Skeletal muscle tissue (tissue), 4 donors: Measurements from ENCODE around the gene ANKMY1. TPM values are rescaled to one million over a fixed set of nuclear protein-coding genes. Genes with fewer than 3 reads are reported as not detected.
"Not testable (repeated sequence)": the region's sequence is repeated elsewhere in the genome, so short reads cannot be mapped to it uniquely, and the experiment has no call there.

ENCODE experiments used
- H3K27ac ChIP-seq: one replicate; pipeline ENCODE4 v1.7.0; 2013; ENCODE audit warnings: mild to moderate bottlenecking, low read depth, low read length, inconsistent platforms
- H3K27me3 ChIP-seq, 3 donors: one replicate each; pipeline ENCODE4 v1.7.0; 2013; ENCODE audit warnings: low read length in 3 of 3; ENCODE audit not compliant: control insufficient read depth in 3 of 3, insufficient read depth in 3 of 3
- H3K36me3 ChIP-seq, 3 donors: one replicate each; pipeline ENCODE4 v1.7.0; 2013; ENCODE audit warnings: low read length in 3 of 3; ENCODE audit not compliant: control insufficient read depth in 3 of 3, insufficient read depth in 3 of 3
- H3K4me1 ChIP-seq, 3 donors: one replicate each; pipeline ENCODE4 v1.7.0; 2013; ENCODE audit warnings: low read length in 3 of 3, mild to moderate bottlenecking in 3 of 3; ENCODE audit not compliant: control insufficient read depth in 3 of 3, insufficient read depth in 3 of 3
- H3K4me3 ChIP-seq, 3 donors: one replicate each; pipeline ENCODE4 v1.7.0; 2013; ENCODE audit warnings: low read length in 3 of 3
- H3K9ac ChIP-seq, 3 donors: one replicate each; pipeline ENCODE4 v1.7.0; 2013; ENCODE audit warnings: low read length in 3 of 3, mild to moderate bottlenecking in 3 of 3, moderate library complexity in 2 of 3, low read depth in 1 of 3
- H3K9me3 ChIP-seq, 3 donors: one replicate each; pipeline ENCODE4 v1.7.0; 2013; ENCODE audit warnings: low read length in 3 of 3; ENCODE audit not compliant: control insufficient read depth in 3 of 3
- total RNA-seq: library from RNA; depleted of rRNA; stranded (reverse); fragments of >200 nt; gene quantifications from one replicate; pipeline ENCODE4 v1.2.3, GENCODE V29; 2014
- donor health status: Osteomylitis.

The ANKMY1 gene
- total RNA-seq, 1 donor from 2014 or later: 5.2 TPM

DNA sequence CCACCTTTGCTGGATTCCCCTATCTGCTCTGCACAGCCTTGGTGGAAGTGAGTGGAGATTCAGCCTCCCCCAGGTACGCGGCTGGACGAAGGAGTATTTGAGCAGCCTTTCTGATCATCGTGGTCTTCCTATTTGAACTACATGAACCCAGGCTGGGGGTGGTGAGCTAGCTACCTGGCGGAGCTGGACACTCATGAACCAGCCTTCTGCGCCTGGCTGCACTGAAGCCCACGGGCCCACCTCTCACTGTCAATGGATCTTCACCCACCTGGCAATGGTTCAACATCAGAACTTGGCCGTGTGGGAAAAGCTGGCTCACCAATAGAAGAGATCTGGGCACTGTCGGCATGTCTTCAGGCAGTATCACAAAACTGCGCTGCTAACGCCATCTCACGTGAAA is 35.4 kb downstream of the ANKMY1 start:
- no peak overlapping the region for H3K9ac ChIP-seq
- peaks cover 3 to 16% (median 8%) of the 10 kb centered on the region in 3 donors for H3K27me3 ChIP-seq
- no peaks in the 10 kb centered on the region for H3K9me3 ChIP-seq
- H3K27ac ChIP-seq: no peak overlapping the region
- H3K4me3 ChIP-seq: no peak overlapping the region
- H3K36me3 ChIP-seq: peaks cover 23 to 38% (median 31%) of the 10 kb centered on the region in 3 donors
- peaks cover 0 to 5% (median 4%) of the 10 kb centered on the region in 3 donors for H3K4me1 ChIP-seq

DNA sequence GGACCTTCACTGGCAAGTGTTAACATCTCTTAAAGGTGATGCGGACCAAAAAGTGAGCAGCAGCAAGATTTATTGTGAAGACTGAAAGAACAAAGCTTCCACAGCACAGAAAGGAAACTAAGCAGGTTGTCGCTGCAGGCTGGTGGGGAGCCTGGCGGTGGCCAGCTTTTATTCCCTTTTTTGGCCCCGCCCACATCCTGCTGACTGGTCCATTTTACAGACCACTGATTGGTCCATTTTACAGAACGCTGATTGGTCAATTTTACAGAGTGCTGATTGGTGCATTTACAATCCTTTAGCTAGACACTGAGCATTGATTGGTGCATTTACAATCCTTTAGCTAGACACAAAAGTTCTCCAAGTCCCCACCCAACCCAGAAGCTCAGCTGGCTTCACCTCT is 35.9 kb downstream of the ANKMY1 start:
- not testable (repeated sequence) for H3K9ac ChIP-seq, H3K4me1 ChIP-seq, H3K9me3 ChIP-seq, H3K27ac ChIP-seq, H3K4me3 ChIP-seq
- Histone ChIP-seq H3K36me3 (peaks cover 23 to 37% (median 31%) of the 10 kb centered on the region in 3 donors), H3K27me3 (peaks cover 3 to 16% (median 8%) of the 10 kb centered on the region in 3 donors)

DNA sequence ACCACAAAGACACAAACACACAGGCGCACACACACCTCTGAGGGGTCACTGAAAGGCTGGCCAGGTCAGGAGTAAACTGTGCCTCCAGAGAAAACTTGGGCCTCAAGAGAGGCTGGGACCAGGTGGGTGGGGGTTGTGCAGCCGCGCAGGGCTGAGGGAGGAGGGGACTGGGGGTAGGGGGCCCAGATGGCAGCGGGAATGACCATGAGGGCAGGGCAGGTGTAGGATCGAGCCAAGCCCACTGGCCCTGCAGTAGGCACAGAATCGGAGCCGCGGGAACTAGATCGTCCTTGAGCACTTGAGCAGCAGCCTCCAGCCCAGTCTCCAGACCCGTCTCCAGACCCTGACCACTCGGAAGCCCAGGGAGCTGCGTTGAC is 36.8 kb downstream of the ANKMY1 start:
- no peaks in the 10 kb centered on the region for H3K9me3 ChIP-seq
- no peak overlapping the region for H3K27ac ChIP-seq
- peaks cover 20 to 32% (median 29%) of the 10 kb centered on the region in 3 donors for H3K36me3 ChIP-seq
- H3K4me1 ChIP-seq: peaks cover 0 to 5% (median 4%) of the 10 kb centered on the region in 3 donors
- no peak overlapping the region for H3K4me3 ChIP-seq
- peaks cover 3 to 16% (median 8%) of the 10 kb centered on the region in 3 donors for H3K27me3 ChIP-seq
- no peak overlapping the region for H3K9ac ChIP-seq

DNA sequence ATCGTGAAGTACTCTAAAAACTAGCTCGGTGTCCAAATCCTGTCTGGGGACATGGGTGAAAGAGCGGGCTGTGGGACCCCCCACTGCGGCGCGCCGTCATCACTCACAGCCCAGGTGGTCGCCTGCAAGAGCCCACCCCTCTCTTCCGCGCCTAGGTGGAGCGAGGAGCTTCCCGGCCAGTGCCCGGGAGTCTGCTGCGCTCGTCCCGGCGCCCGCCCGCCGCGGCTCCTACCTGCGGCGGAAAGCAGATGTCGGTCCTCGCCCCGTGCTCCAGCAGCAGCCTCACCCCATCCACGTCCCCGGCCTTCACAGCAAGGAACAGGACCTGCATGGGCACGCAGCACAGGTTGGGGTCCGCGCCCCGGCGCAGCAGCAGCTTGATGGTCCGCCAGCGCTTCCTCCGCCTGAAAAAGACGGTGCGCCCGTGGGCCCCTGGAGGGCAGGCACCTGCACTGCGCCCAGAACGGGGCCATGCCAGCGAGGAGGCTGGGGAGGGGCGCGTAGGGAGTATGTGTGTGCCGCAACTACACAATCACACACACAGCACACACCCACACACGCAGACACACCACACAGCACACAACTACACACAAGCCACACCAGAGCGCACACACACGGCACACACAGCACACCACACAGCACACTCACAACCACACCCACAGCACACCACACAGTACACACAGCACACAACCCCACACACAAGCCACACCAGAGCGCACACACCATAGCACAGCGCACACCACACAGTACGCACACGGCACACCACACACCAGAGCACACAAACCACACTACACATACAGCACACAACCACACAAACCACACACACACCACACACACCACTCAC is 37.4 kb downstream of the ANKMY1 start:
- peaks cover 17 to 27% (median 25%) of the 10 kb centered on the region in 3 donors for H3K36me3 ChIP-seq
- H3K27ac ChIP-seq: no peak overlapping the region
- peaks cover 3 to 16% (median 8%) of the 10 kb centered on the region in 3 donors for H3K27me3 ChIP-seq
- no peaks in the 10 kb centered on the region for H3K9me3 ChIP-seq
- H3K9ac ChIP-seq: peak overlapping the region in 1 of 3 donors; percentile 40
- H3K4me1 ChIP-seq: peaks cover 0 to 5% (median 4%) of the 10 kb centered on the region in 3 donors
- H3K4me3 ChIP-seq: no peak overlapping the region

DNA sequence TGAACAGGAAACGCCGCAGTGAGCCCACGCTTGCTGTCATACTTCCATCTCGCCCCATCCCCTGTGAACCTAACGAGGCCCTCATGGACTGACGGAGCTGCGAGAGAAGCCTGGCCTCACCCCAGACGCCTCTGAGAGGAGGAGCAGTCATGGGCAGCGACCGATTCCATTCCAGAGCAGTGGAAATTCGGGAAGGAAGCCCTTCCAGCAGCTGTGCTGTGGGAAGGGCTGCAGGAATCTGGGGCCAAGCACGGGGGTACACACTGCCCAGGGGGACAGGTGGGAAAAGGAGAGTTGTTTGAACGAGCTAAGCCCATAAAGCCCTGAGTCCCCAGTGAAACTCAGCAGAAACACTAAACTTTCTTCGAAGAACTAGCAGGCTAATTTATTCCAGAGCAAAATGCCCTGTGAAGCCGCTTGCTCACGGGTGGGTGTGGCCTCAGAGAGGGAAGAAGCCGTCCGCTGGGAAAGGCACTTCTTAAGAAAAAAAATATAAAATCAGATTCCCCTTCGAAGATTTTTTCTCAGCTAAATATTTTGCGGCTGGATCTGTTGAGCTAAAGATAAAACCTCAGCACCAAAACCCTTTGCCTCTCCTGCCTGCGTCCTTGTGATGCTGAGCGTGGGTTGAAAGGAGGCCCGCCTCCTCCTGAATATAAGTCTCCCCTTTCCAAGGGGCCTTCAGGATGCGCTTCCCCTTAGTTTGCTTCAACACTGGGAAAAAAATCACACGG is 38.2 kb downstream of the ANKMY1 start:
- H3K4me1 ChIP-seq: peaks cover 0 to 5% (median 4%) of the 10 kb centered on the region in 3 donors
- H3K27ac ChIP-seq: no peak overlapping the region
- peaks cover 3 to 16% (median 8%) of the 10 kb centered on the region in 3 donors for H3K27me3 ChIP-seq
- H3K4me3 ChIP-seq: no peak overlapping the region
- H3K9ac ChIP-seq: peak overlapping the region in 2 of 3 donors; percentile 38 to 40
- no peaks in the 10 kb centered on the region for H3K9me3 ChIP-seq
- peaks cover 17 to 19% (median 19%) of the 10 kb centered on the region in 3 donors for H3K36me3 ChIP-seq

DNA sequence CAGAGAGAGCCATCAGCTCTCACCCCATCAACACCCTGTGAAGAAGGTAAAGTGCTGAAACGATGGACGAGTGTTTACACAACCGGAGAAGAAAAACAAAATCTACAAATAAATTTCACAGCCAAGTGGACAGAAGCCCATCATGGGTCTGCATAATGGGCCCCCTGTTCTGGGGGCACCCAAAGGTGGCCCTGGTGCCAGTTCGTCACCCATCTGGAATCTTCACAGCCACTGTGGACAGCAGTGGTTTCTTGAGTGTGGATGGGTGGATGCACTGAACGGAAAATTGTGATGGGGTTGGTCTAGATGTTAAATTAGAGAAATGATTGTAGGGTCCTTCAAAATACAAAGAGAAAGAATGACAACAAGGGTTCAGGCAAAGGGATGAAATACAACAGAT is 38.8 kb downstream of the ANKMY1 start:
- peaks cover 3 to 16% (median 8%) of the 10 kb centered on the region in 3 donors for H3K27me3 ChIP-seq
- no peaks in the 10 kb centered on the region for H3K9me3 ChIP-seq
- peaks cover 0 to 5% (median 4%) of the 10 kb centered on the region in 3 donors for H3K4me1 ChIP-seq
- H3K9ac ChIP-seq: no peak overlapping the region
- H3K4me3 ChIP-seq: no peak overlapping the region
- H3K36me3 ChIP-seq: peaks cover 14 to 17% (median 16%) of the 10 kb centered on the region in 3 donors
- no peak overlapping the region for H3K27ac ChIP-seq

DNA sequence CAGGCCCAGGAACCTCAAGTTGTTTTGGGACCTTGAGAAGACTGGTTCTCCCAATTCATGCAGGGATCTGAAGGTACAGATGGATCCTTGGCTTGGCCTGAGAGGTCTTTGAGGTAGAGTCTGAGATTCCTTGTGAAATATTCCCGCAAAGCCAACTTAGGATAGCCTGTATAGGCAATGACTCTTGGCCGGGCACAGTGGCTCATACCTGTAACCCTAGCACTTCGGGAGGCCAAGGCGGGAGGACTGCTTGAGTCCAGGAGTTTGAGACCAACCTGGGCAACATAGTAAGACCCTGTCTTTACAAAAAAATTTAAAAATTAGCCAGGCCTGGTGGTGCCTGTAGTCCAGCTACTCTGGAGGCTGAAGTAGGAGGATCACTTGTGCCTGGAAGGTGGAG is 40.4 kb downstream of the ANKMY1 start:
- Histone ChIP-seq H3K27me3 (peaks cover 3 to 16% (median 8%) of the 10 kb centered on the region in 3 donors), H3K4me1 (peaks cover 0 to 6% (median 5%) of the 10 kb centered on the region in 3 donors), H3K36me3 (peaks cover under 1 to 1% (median 1%) of the 10 kb centered on the region in 3 donors), H3K27ac (no peak overlapping the region), H3K9ac (no peak overlapping the region), H3K4me3 (no peak overlapping the region), H3K9me3 (no peaks in the 10 kb centered on the region)

DNA sequence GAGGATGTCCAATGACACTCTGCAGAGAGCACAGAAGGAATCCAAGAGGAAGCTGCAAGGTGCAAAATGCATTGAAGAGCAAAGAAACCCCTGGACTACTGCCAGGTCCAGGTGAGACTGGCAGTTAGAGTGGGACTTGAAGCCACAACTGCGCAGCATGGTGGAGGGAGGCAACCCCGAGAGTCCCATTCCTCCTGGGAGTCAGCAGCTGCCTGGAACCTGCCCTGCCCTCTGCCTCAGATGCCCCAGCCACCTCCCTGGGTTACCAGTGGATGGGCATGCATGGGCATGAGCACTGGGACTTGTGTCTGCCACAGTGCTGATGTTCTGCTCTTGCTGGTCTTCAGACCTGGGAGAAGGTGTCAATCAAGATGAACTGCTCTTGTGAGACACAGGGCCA is 43.2 kb downstream of the ANKMY1 start:
- H3K4me1 ChIP-seq: peaks cover 0 to 2% (median 0%) of the 10 kb centered on the region in 3 donors
- no peak overlapping the region for H3K9ac ChIP-seq
- H3K27ac ChIP-seq: no peak overlapping the region
- H3K4me3 ChIP-seq: no peak overlapping the region
- H3K36me3 ChIP-seq: peaks cover 0 to 5% (median 2%) of the 10 kb centered on the region in 3 donors
- H3K27me3 ChIP-seq: peaks cover 0 to 5% (median 0%) of the 10 kb centered on the region in 3 donors
- no peaks in the 10 kb centered on the region for H3K9me3 ChIP-seq

DNA sequence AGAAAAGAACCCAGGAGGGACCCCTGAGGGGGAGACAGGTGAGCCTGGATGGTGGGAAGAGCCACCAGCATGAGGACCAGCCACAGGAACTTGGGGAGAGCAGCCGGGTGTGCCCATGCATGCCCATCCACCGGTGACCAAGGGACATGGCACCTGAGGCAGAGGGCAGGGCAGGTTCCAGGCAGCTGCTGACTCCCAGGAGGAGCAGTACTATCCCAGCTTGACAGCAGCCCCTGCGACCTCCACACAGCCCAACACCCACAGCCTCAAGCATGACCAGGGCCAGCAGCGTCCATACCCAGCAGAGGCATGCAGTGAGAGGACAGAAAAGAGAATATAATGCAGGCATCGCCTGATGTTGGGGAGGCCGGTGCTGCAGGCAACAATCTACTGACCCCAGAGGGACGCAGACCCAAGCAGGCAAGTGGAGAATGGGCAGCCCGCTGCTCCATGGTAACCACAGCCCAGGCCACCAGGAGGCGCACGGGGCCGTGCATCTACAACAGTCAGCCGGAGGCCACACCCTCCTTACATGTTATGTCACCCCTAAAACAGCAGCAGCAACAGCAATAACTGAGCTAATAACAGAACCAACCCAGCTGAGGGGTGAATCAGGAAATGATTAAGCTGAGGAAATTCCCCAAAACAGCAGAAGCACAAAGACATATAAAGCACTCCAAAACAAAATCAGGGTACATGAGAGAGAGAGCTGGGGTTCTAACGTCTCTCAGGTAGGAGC is 44.1 kb downstream of the ANKMY1 start:
- no peak overlapping the region for H3K4me3 ChIP-seq
- no peak overlapping the region for H3K9ac ChIP-seq
- H3K4me1 ChIP-seq: peaks cover 0 to 2% (median 0%) of the 10 kb centered on the region in 3 donors
- H3K36me3 ChIP-seq: peaks cover 2 to 9% (median 3%) of the 10 kb centered on the region in 3 donors
- no peak overlapping the region for H3K27ac ChIP-seq
- H3K9me3 ChIP-seq: no peaks in the 10 kb centered on the region
- peaks cover 0 to under 1% (median 0%) of the 10 kb centered on the region in 3 donors for H3K27me3 ChIP-seq
